Lower leg skin (tissue), 3 donors: ENCODE data around the gene LRRC55.

Experiments
- POLR2A ChIP-seq, 2 donors: fragments of 450-650 bp; IDR thresholded peaks; one replicate each; pipeline ENCODE4 v1.6.1; 2016 to 2017; ENCODE audit warnings: antibody characterized with exemption in 2 of 2, mild to moderate bottlenecking in 1 of 2, moderate library complexity in 1 of 2
- TF ChIP-seq, protein P1 (sequence below), 3 donors: fragments of 450-650 bp; IDR thresholded peaks; one replicate each; pipeline ENCODE4 v1.5.1; 2016; ENCODE audit warnings: antibody characterized with exemption in 3 of 3, mild to moderate bottlenecking in 3 of 3, moderate library complexity in 2 of 3

DNA sequence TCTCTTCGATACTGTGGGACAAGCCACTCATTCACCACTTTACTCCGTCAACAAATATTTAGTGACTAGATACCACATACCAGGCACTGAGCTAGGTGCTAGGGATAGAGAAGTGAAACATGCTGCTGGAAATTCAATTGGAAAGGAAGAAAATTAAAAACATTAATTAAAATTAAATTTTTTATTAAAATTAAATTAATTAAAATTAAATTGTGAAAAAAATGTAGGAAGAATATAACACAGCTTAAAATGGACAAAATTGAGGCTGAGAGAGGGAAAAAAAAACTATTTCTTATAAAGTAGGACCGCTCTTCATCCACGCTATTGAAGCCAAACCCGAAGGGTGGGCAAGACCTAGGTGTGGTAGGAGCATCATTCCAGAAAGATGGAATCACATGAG, 23.6 kb upstream of the LRRC55 start:
- TF ChIP-seq, protein P1, sequence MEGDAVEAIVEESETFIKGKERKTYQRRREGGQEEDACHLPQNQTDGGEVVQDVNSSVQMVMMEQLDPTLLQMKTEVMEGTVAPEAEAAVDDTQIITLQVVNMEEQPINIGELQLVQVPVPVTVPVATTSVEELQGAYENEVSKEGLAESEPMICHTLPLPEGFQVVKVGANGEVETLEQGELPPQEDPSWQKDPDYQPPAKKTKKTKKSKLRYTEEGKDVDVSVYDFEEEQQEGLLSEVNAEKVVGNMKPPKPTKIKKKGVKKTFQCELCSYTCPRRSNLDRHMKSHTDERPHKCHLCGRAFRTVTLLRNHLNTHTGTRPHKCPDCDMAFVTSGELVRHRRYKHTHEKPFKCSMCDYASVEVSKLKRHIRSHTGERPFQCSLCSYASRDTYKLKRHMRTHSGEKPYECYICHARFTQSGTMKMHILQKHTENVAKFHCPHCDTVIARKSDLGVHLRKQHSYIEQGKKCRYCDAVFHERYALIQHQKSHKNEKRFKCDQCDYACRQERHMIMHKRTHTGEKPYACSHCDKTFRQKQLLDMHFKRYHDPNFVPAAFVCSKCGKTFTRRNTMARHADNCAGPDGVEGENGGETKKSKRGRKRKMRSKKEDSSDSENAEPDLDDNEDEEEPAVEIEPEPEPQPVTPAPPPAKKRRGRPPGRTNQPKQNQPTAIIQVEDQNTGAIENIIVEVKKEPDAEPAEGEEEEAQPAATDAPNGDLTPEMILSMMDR (IDR thresholded peaks at IDR 0.05): no peak
- no peak for TF ChIP-seq POLR2A (IDR thresholded peaks at IDR 0.05)
